Measurements from ENCODE around the gene ZC3H7B.

DNA sequence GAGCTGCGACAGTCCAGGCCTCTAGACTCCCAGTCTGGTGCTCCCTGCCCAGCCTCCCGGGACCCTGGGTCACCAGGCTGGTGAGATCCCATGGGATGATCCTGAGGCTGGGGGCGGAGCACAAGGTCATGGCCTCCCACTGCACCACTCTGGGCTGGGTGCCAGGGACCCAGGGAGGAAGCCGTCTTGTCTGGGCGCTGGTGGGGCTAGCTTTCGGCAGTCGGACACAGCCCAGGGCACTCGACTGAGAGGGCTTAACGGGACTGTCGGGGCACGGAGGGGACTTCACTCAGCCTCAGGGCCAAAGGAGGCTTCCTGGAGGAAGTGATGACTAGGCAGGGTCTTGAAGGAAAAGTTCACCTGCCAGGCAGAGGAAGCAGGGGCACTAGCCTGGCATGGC is 39.0 kb downstream of the ZC3H7B start:
- TF ChIP-seq, protein P1, sequence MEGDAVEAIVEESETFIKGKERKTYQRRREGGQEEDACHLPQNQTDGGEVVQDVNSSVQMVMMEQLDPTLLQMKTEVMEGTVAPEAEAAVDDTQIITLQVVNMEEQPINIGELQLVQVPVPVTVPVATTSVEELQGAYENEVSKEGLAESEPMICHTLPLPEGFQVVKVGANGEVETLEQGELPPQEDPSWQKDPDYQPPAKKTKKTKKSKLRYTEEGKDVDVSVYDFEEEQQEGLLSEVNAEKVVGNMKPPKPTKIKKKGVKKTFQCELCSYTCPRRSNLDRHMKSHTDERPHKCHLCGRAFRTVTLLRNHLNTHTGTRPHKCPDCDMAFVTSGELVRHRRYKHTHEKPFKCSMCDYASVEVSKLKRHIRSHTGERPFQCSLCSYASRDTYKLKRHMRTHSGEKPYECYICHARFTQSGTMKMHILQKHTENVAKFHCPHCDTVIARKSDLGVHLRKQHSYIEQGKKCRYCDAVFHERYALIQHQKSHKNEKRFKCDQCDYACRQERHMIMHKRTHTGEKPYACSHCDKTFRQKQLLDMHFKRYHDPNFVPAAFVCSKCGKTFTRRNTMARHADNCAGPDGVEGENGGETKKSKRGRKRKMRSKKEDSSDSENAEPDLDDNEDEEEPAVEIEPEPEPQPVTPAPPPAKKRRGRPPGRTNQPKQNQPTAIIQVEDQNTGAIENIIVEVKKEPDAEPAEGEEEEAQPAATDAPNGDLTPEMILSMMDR (IDR thresholded peaks at IDR 0.05), result no peak
- no peak for TF ChIP-seq POLR2A (IDR thresholded peaks at IDR 0.05)
